Left renal pelvis (tissue), 4 donors: Measurements from ENCODE around the gene RPF1. TPM values are rescaled to one million over a fixed set of nuclear protein-coding genes. Genes with fewer than 3 reads are reported as not detected.

Experiments used
- DNase-seq, 4 donors: peaks; one replicate each; pipeline ENCODE4 v3.0.0-alpha.2; 2013; ENCODE audit warnings: low read depth in 4 of 4, low spot score in 3 of 4
- polyA plus RNA-seq, 4 donors: library from polyadenylated mRNA; unstranded; fragments of 120-200 nt; gene quantifications; one replicate each; pipeline ENCODE4 v1.2.1, GENCODE V29; 2013; ENCODE audit not compliant: insufficient read length in 4 of 4

Gene RPF1
- polyA plus RNA-seq, 4 donors, result 35.2 to 55.9 (median 45.5) TPM

DNA sequence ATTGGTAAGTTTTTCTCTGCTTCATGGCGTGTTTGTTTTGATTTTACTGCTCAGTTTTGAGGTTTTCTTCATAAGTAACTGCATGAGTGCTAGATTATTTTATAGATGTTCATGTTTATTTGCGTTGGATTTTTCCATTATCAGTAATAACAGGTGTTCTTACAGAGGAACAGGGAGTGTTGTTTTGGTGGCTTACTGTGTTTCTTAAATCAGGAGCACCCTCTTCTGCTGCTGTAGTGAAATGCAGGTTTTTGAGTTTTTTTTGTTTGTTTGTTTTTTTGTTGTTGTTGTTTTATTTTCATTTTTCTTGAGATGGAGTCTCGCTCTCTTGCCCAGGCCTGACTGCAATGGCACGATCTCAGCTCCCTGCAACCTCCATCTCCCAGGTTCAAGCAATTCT is 62.6 kb downstream of the RPF1 start:
- DNase-seq, result no peak

Other genes starting within 250 kb of the RPF1 start
- gene SAMD13, start 177.6 kb upstream of the RPF1 start, polyA plus RNA-seq, result 1 to 10 TPM; 5.6 to 8.1 (median 6.3) TPM
- under 1 TPM in 1 of 4 donors, not detected in 3; 0.18 TPM for gene DNASE2B, start 80.8 kb upstream of the RPF1 start, polyA plus RNA-seq
- gene SPATA1, start 27.1 kb downstream of the RPF1 start, polyA plus RNA-seq, result 1 to 10 TPM; 1.4 to 3.1 (median 1.6) TPM
- gene GNG5, start 27.3 kb downstream of the RPF1 start, polyA plus RNA-seq, result 100 to 1,000 TPM; 115 to 224 (median 163) TPM
- 10 to 100 TPM; 17.6 to 28.3 (median 25.1) TPM for gene CTBS, start 95.2 kb downstream of the RPF1 start, polyA plus RNA-seq
- 10 to 100 TPM; 21.3 to 41.4 (median 38.9) TPM for gene SSX2IP, start 211.2 kb downstream of the RPF1 start, polyA plus RNA-seq